ENCODE results near the gene PRADC1. TPM values are rescaled to one million over a fixed set of nuclear protein-coding genes. Genes with fewer than 3 reads are reported as not detected.

The PRADC1 gene
- total RNA-seq, 1 donor, result 15.0 TPM

- H3K4me3 ChIP-seq (ENCODE audit: low read depth, low read length), result no peak overlapping the region
- no peak for DNase-seq (ENCODE audit: low read depth)
- no peak for TF ChIP-seq CTCF (IDR thresholded peaks at IDR 0.05; ENCODE audit: insufficient read depth, low read length)
Measured at GRCh38 chr2:73268366-73268829, 35.4 kb upstream of the PRADC1 start.

- H3K4me3 ChIP-seq (ENCODE audit: low read depth, low read length), result no peak overlapping the region
- no peak for TF ChIP-seq CTCF (IDR thresholded peaks at IDR 0.05; ENCODE audit: insufficient read depth, low read length)
- DNase-seq (ENCODE audit: low read depth), result no peak
Measured at GRCh38 chr2:73267008-73267407, 34.0 kb upstream of the PRADC1 start.

GRCh38 chr2:73266061-73266901 is 33.2 kb upstream of the PRADC1 start:
- DNase-seq (ENCODE audit: low read depth), result no peak
- no peak overlapping the region for H3K4me3 ChIP-seq (ENCODE audit: low read depth, low read length)
- TF ChIP-seq CTCF (IDR thresholded peaks at IDR 0.05; ENCODE audit: insufficient read depth, low read length), result no peak

- no peak for TF ChIP-seq CTCF (IDR thresholded peaks at IDR 0.05; ENCODE audit: insufficient read depth, low read length)
- H3K4me3 ChIP-seq (ENCODE audit: low read depth, low read length), result no peak overlapping the region
- DNase-seq (ENCODE audit: low read depth), result no peak
Measured at GRCh38 chr2:73265298-73266060, 32.4 kb upstream of the PRADC1 start.

GRCh38 chr2:73264783-73265182 is 31.7 kb upstream of the PRADC1 start:
- H3K4me3 ChIP-seq (ENCODE audit: low read depth, low read length), result no peak overlapping the region

GRCh38 chr2:73264332-73264606 is 31.2 kb upstream of the PRADC1 start:
- DNase-seq (ENCODE audit: low read depth), result no peak
- TF ChIP-seq CTCF (IDR thresholded peaks at IDR 0.05; ENCODE audit: insufficient read depth, low read length), result no peak
- no peak overlapping the region for H3K4me3 ChIP-seq (ENCODE audit: low read depth, low read length)

More at GRCh38 chr2:73264783-73265182, 31.7 kb upstream of the PRADC1 start:
- no peak for TF ChIP-seq CTCF (IDR thresholded peaks at IDR 0.05; ENCODE audit: insufficient read depth, low read length)
- DNase-seq (ENCODE audit: low read depth), result no peak

Data from fibroblast of the aortic adventitia (primary cell).